IMR-90 (cell line): ENCODE results near the gene XYLT2. TPM values are rescaled to one million over a fixed set of nuclear protein-coding genes. Genes with fewer than 3 reads are reported as not detected.

Source experiments
- ATAC-seq: fragments of 200-7000 bp; cut with Tn5 transposase; 2 replicates; pipeline ENCODE4 v1.9.1; 2020; ENCODE audit warnings: low read depth, mild to moderate bottlenecking, moderate library complexity
- BruUV-seq: library from RNA; stranded (reverse); fragments of 400-500 nt; replicated peaks from 2 replicates; lab custom pipeline; 2021; lab: Mats Ljungman, UMichigan
- CTCF ChIA-PET: fragments of 300-600 bp; formaldehyde crosslinking; extraction: SDS; loops from one replicate; lab custom pipeline; 2021; ENCODE audit warnings: antibody characterized with exemption; lab: Yijun Ruan, JAX
- POLR2A ChIA-PET: fragments of 300-600 bp; sonication (Branson Sonifier 250); formaldehyde crosslinking; loops from one replicate; lab custom pipeline; 2022; ENCODE audit warnings: antibody characterized with exemption; ENCODE audit not compliant: unreplicated experiment; lab: Charles Lee
- DNase-seq: peaks from one replicate; pipeline ENCODE4 v3.0.0; 2013
- H2AFZ ChIP-seq: replicated peaks from 2 replicates; pipeline ENCODE3; 2013; ENCODE audit warnings: low read length, mild to moderate bottlenecking; ENCODE audit not compliant: poor library complexity
- H2AK5ac ChIP-seq: 2 replicates; pipeline ENCODE4 v1.6.1; 2013; ENCODE audit warnings: low read depth, low read length, inconsistent platforms
- H2AK9ac ChIP-seq: replicated peaks from 2 replicates; pipeline ENCODE3; 2013; ENCODE audit warnings: mild to moderate bottlenecking, low read depth, low read length, moderate library complexity; ENCODE audit not compliant: poor library complexity
- H2BK120ac ChIP-seq: 2 replicates; pipeline ENCODE4 v1.6.1; 2013; ENCODE audit warnings: low read depth, low read length, inconsistent platforms
- H2BK15ac ChIP-seq: 3 replicates; pipeline ENCODE4 v1.6.1; 2013; ENCODE audit warnings: low read depth, low read length, inconsistent platforms
- H2BK20ac ChIP-seq: 2 replicates; pipeline ENCODE4 v1.6.1; 2013; ENCODE audit warnings: low read depth, mild to moderate bottlenecking, inconsistent platforms, low read length, moderate library complexity
- H2BK5ac ChIP-seq: 2 replicates; pipeline ENCODE4 v1.6.1; 2013; ENCODE audit warnings: mild to moderate bottlenecking, low read depth, low read length, inconsistent platforms; ENCODE audit not compliant: poor library complexity, severe bottlenecking
- H3K14ac ChIP-seq: replicated peaks from 2 replicates; pipeline ENCODE4 v1.6.1; 2013; ENCODE audit warnings: low read depth, low read length, inconsistent platforms
- H3K18ac ChIP-seq: 2 replicates; pipeline ENCODE4 v1.6.1; 2013; ENCODE audit warnings: low read depth, low read length, control low read depth
- H3K23ac ChIP-seq: 2 replicates; pipeline ENCODE4 v1.6.1; 2013; ENCODE audit warnings: low read depth, low read length, inconsistent platforms
- H3K27ac ChIP-seq: 2 replicates; pipeline ENCODE4 v1.5.1; 2013; ENCODE audit warnings: mild to moderate bottlenecking, control low read depth, low read length; ENCODE audit not compliant: insufficient read depth
- H3K27me3 ChIP-seq: 2 replicates; pipeline ENCODE4 v1.6.1; 2013; ENCODE audit warnings: low read length; ENCODE audit not compliant: control insufficient read depth, insufficient read depth
- H3K36me3 ChIP-seq: 2 replicates; pipeline ENCODE4 v1.6.1; 2013; ENCODE audit warnings: low read length, mixed read lengths; ENCODE audit not compliant: control insufficient read depth, insufficient read depth
- H3K4ac ChIP-seq: 2 replicates; pipeline ENCODE4 v1.6.1; 2013; ENCODE audit warnings: low read depth, low read length, inconsistent platforms
- H3K4me1 ChIP-seq: 2 replicates; pipeline ENCODE4 v1.6.1; 2013; ENCODE audit warnings: low read length, mixed read lengths; ENCODE audit not compliant: control insufficient read depth, insufficient read depth
- H3K4me2 ChIP-seq: 2 replicates; pipeline ENCODE4 v1.6.1; 2013; ENCODE audit warnings: low read depth, mild to moderate bottlenecking, control low read depth, low read length, moderate library complexity
- H3K4me3 ChIP-seq: 2 replicates; pipeline ENCODE4 v1.5.1; 2013; ENCODE audit warnings: low read depth, mild to moderate bottlenecking, control low read depth, low read length, moderate library complexity; ENCODE audit not compliant: insufficient read depth
- H3K56ac ChIP-seq: 2 replicates; pipeline ENCODE4 v1.6.1; 2013; ENCODE audit warnings: low read length, inconsistent platforms; ENCODE audit not compliant: insufficient read depth; ENCODE audit errors: extremely low read depth
- H3K79me1 ChIP-seq, 2 experiments: 2 replicates each; pipeline ENCODE4 v1.6.1; 2013; ENCODE audit warnings: low read length in 2 of 2, inconsistent platforms in 1 of 2, low read depth in 1 of 2
- H3K9ac ChIP-seq: 2 replicates; pipeline ENCODE4 v1.6.1; 2013; ENCODE audit warnings: low read depth, low read length, control low read depth
- H3K9me1 ChIP-seq: 2 replicates; pipeline ENCODE4 v1.6.1; 2013; ENCODE audit warnings: low read length, inconsistent platforms; ENCODE audit not compliant: insufficient read depth
- H3K9me3 ChIP-seq: 2 replicates; pipeline ENCODE4 v1.6.1; 2013; ENCODE audit warnings: low read length; ENCODE audit not compliant: control insufficient read depth, insufficient read depth
- H4K20me1 ChIP-seq: 2 replicates; pipeline ENCODE4 v1.6.1; 2013; ENCODE audit warnings: low read length, inconsistent platforms; ENCODE audit not compliant: insufficient read depth
- H4K5ac ChIP-seq: 2 replicates; pipeline ENCODE4 v1.6.1; 2013; ENCODE audit warnings: mild to moderate bottlenecking, low read depth, low read length, control low read depth
- H4K8ac ChIP-seq, 2 experiments: 2 replicates each; pipeline ENCODE4 v1.6.1; 2013; ENCODE audit warnings: low read depth in 2 of 2, low read length in 2 of 2, control low read depth in 1 of 2, inconsistent platforms in 1 of 2
- H4K91ac ChIP-seq: 2 replicates; pipeline ENCODE4 v1.6.1; 2013; ENCODE audit warnings: low read depth, low read length, inconsistent platforms; ENCODE audit not compliant: insufficient read depth
- BHLHE40 ChIP-seq: fragments of 150-350 bp; IDR thresholded peaks from 2 replicates; pipeline ENCODE4 v1.6.1; 2016; ENCODE audit warnings: mild to moderate bottlenecking, low read depth, low read length
- CTCF ChIP-seq: conservative IDR thresholded peaks from 2 replicates; pipeline ENCODE4 v1.5.1; 2012; ENCODE audit warnings: mild to moderate bottlenecking, low read depth, low read length, improper control_type of control experiment
- MAFK ChIP-seq: IDR thresholded peaks from 2 replicates; pipeline ENCODE4 v1.6.1; 2012; ENCODE audit warnings: low read depth, low read length, improper control_type of control experiment
- NFE2L2 ChIP-seq: fragments of 150-350 bp; IDR thresholded peaks from 2 replicates; pipeline ENCODE4 v1.6.1; 2016; ENCODE audit warnings: low read depth, mild to moderate bottlenecking, low read length
- RAD21 ChIP-seq: IDR thresholded peaks from 2 replicates; pipeline ENCODE4 v1.6.1; 2012; ENCODE audit warnings: low read length, improper control_type of control experiment
- RCOR1 ChIP-seq: IDR thresholded peaks from 2 replicates; pipeline ENCODE4 v1.6.1; 2012; ENCODE audit warnings: mild to moderate bottlenecking, low read length, improper control_type of control experiment; ENCODE audit not compliant: insufficient replicate concordance
- RFX5 ChIP-seq: IDR thresholded peaks from 2 replicates; pipeline ENCODE4 v1.8.0; 2012; ENCODE audit warnings: low read depth, mild to moderate bottlenecking, low read length, moderate library complexity
- USF2 ChIP-seq: fragments of 150-350 bp; IDR thresholded peaks from 2 replicates; pipeline ENCODE4 v1.6.1; 2017; ENCODE audit warnings: mild to moderate bottlenecking, antibody characterized with exemption, low read length, low read depth
- WGBS, 2 experiments: methylation state at CpG; one replicate each; pipeline versions ENCODE4 v1.1.5 to v1.1.7; 2013; ENCODE audit warnings: missing lambda C conversion rate in 2 of 2; ENCODE audit not compliant: insufficient read length in 1 of 2; ENCODE audit errors: extremely low coverage in 2 of 2; 5-methylcytosine and 5-hydroxymethylcytosine counted together
- dilution Hi-C: fragments of 300-500 bp; cut with HindIII; formaldehyde crosslinking; loops from one replicate; pipeline ENCODE4 v1.14.3; 2018; ENCODE audit warnings: low sequenced_read_pairs; ENCODE audit not compliant: unreplicated experiment
- in situ Hi-C: fragments of 300-500 bp; cut with MboI; formaldehyde crosslinking; loops from 3 replicates; pipeline ENCODE4 v1.14.3; 2019; ENCODE audit warnings: low sequenced_read_pairs, inconsistent platforms, mixed read lengths
- intact Hi-C: fragments of 100-400 bp; cut with micrococcal nuclease; formaldehyde crosslinking; loops from 2 replicates; pipeline ENCODE4 v1.10.0; 2022
- polyA plus RNA-seq, 3 experiments: library from polyadenylated mRNA; depleted of rRNA; stranded (reverse); fragments of >200 nt; gene quantifications; 2 replicates each; pipeline ENCODE4 v1.2.3, GENCODE V29; 2012; ENCODE audit warnings: low replicate concordance in 1 of 3
- total RNA-seq: library from RNA; depleted of rRNA; stranded (reverse); fragments of >200 nt; gene quantifications from 2 replicates; pipeline ENCODE4 v1.2.3, GENCODE V29; 2012

XYLT2 gene
- total and polyA plus RNA-seq, 2 of the 4 experiments (the other 2 are of a cell fraction), result 27.7 to 31.9 TPM

GRCh38 chr17:50301891-50302584, 43.9 kb upstream of the XYLT2 start:
- Histone ChIP-seq H4K8ac (no peak overlapping the region), H2BK20ac (no peak overlapping the region), H3K27me3 (no peaks in the 10 kb centered on the region), H3K4me1 (peaks cover 10% of the 10 kb centered on the region), H3K36me3 (no peaks in the 10 kb centered on the region), H3K9ac (no peak overlapping the region), H3K9me1 (peaks cover 8% of the 10 kb centered on the region), H3K9me3 (no peaks in the 10 kb centered on the region), H3K14ac (no peak overlapping the region), H3K56ac (no peak overlapping the region), H4K91ac (no peak overlapping the region), H3K4me3 (no peak overlapping the region), H2BK15ac (no peak overlapping the region), H3K4me2 (no peak overlapping the region), H3K27ac (no peak overlapping the region), H2BK120ac (peak overlapping the region; percentile 12; the same call in 1 of the 2 replicates), H4K5ac (no peak overlapping the region), H3K79me1 (no peaks in the 10 kb centered on the region), H2AK9ac (no peak overlapping the region), H2AK5ac (peak overlapping the region; percentile 48; the same call in 1 of the 2 replicates), H2AFZ (no peak overlapping the region), H3K23ac (no peak overlapping the region), H4K20me1 (no peaks in the 10 kb centered on the region), H3K4ac (no peak overlapping the region; the same call in 1 of the 2 replicates), H3K18ac (no peak overlapping the region), H2BK5ac (no peak overlapping the region)
- CTCF ChIA-PET, result no interaction called here
- TF ChIP-seq BHLHE40 (no peak), USF2 (no peak), RAD21 (no peak), NFE2L2 (no peak), RCOR1 (no peak), RFX5 (no peak), MAFK (no peak), CTCF (no peak)
- no peak for ATAC-seq
- no TSS peak for BruUV-seq
- in situ Hi-C loops, result loop anchor here (25.0 kb wide), 1 partner anchor 415 kb away; no protein-coding TSS in a partner anchor
- dilution Hi-C loops, result no loop called here
- DNase-seq, result no peak
- 96% methylated on average over 3 of the region's 9 CpGs; no CpG with 5 or more reads in 1 of the 2 experiments for WGBS, 2 experiments
- POLR2A ChIA-PET, result interaction anchor here (0.6 kb wide), 1 partner anchor 102 kb away, joined by 14 read pairs; no protein-coding TSS in a partner anchor
- intact Hi-C loops, result loop anchor here (10.0 kb wide), 1 partner anchor 267 kb away; no protein-coding TSS in a partner anchor
